Osteoblast (primary cell): ENCODE results near the gene KRTAP5-6. TPM values are rescaled to one million over a fixed set of nuclear protein-coding genes. Genes with fewer than 3 reads are reported as not detected.

Experiments used
- DNase-seq: peaks from one replicate; pipeline ENCODE4 v3.0.0; 2011; ENCODE audit warnings: low spot score, mixed read lengths; ENCODE audit not compliant: insufficient read length; ENCODE audit errors: missing footprints
- H2AFZ ChIP-seq: 2 replicates; pipeline ENCODE4 v1.6.0; 2011; ENCODE audit warnings: mild to moderate bottlenecking, low read length
- H3K27ac ChIP-seq: 2 replicates; pipeline ENCODE4 v1.5.1; 2011; ENCODE audit warnings: mild to moderate bottlenecking, low read depth, low read length, moderate library complexity
- H3K27me3 ChIP-seq: 2 replicates; pipeline ENCODE4 v1.6.0; 2012; ENCODE audit warnings: mild to moderate bottlenecking, control low read depth, inconsistent platforms, low read length, moderate library complexity; ENCODE audit not compliant: insufficient read depth
- H3K36me3 ChIP-seq: 2 replicates; pipeline ENCODE4 v1.5.1; 2011; ENCODE audit warnings: mild to moderate bottlenecking, low read length, control low read depth, moderate library complexity; ENCODE audit not compliant: insufficient read depth
- H3K4me1 ChIP-seq: 2 replicates; pipeline ENCODE4 v1.5.1; 2011; ENCODE audit warnings: mild to moderate bottlenecking, low read length, control low read depth, moderate library complexity; ENCODE audit not compliant: insufficient read depth
- H3K4me2 ChIP-seq: 2 replicates; pipeline ENCODE4 v1.6.0; 2011; ENCODE audit warnings: mild to moderate bottlenecking, low read length; ENCODE audit not compliant: insufficient read depth
- H3K4me3 ChIP-seq: fragments of 200-600 bp; sonication (generic); 3 replicates; pipeline ENCODE4 v1.5.1; 2012; ENCODE audit warnings: mild to moderate bottlenecking, low read length, inconsistent platforms; ENCODE audit not compliant: insufficient read depth
- H3K79me2 ChIP-seq: 2 replicates; pipeline ENCODE4 v1.6.0; 2012; ENCODE audit warnings: mild to moderate bottlenecking, low read length, control low read depth, inconsistent platforms; ENCODE audit not compliant: insufficient read depth
- H3K9me3 ChIP-seq: 2 replicates; pipeline ENCODE4 v1.5.1; 2011; ENCODE audit warnings: low read depth, low read length, control low read depth
- H4K20me1 ChIP-seq: 2 replicates; pipeline ENCODE4 v1.6.0; 2012; ENCODE audit warnings: mild to moderate bottlenecking, low read length, control low read depth; ENCODE audit not compliant: insufficient read depth
- CTCF ChIP-seq: IDR thresholded peaks from 2 replicates; pipeline ENCODE4 v1.5.1; 2011; ENCODE audit warnings: mild to moderate bottlenecking, low read depth, low read length, moderate library complexity; ENCODE audit errors: extremely low read depth
- total RNA-seq: library from RNA; depleted of rRNA; stranded (reverse); fragments of >200 nt; gene quantifications from 2 replicates; pipeline ENCODE4 v1.2.3, GENCODE V29; 2012

Gene KRTAP5-6
- total RNA-seq, 1 donor = not detected

- no peaks in the 10 kb centered on the region for H3K36me3 ChIP-seq
- H3K4me2 ChIP-seq = no peak overlapping the region
- DNase-seq = no peak
- H3K79me2 ChIP-seq = no peaks in the 10 kb centered on the region
- no peak overlapping the region for H3K27ac ChIP-seq
- no peak for TF ChIP-seq CTCF
- H4K20me1 ChIP-seq = no peaks in the 10 kb centered on the region
- peaks cover 4% of the 10 kb centered on the region for H3K9me3 ChIP-seq
- no peaks in the 10 kb centered on the region for H3K4me1 ChIP-seq
- no peak overlapping the region for H3K4me3 ChIP-seq
- no peak overlapping the region for H2AFZ ChIP-seq
- peaks cover 9% of the 10 kb centered on the region for H3K27me3 ChIP-seq
Measured at GRCh38 chr11:1702506-1702905, 5.5 kb downstream of the KRTAP5-6 start.

GRCh38 chr11:1703146-1703545 lies 6.2 kb downstream of the KRTAP5-6 start:
- no peaks in the 10 kb centered on the region for H4K20me1 ChIP-seq
- peaks cover 4% of the 10 kb centered on the region for H3K9me3 ChIP-seq
- no peak overlapping the region for H3K4me3 ChIP-seq
- no peak overlapping the region for H3K27ac ChIP-seq
- H3K4me1 ChIP-seq = no peaks in the 10 kb centered on the region
- H3K4me2 ChIP-seq = no peak overlapping the region
- H3K27me3 ChIP-seq = peaks cover 13% of the 10 kb centered on the region
- no peak for TF ChIP-seq CTCF
- H3K79me2 ChIP-seq = no peaks in the 10 kb centered on the region
- H3K36me3 ChIP-seq = no peaks in the 10 kb centered on the region
- H2AFZ ChIP-seq = no peak overlapping the region
- DNase-seq = no peak

- no peak overlapping the region for H3K27ac ChIP-seq
- H3K36me3 ChIP-seq = no peaks in the 10 kb centered on the region
- H3K4me2 ChIP-seq = no peak overlapping the region
- H2AFZ ChIP-seq = no peak overlapping the region
- H3K4me3 ChIP-seq = no peak overlapping the region
- no peaks in the 10 kb centered on the region for H3K79me2 ChIP-seq
- peak; percentile 31 for DNase-seq
- no peak for TF ChIP-seq CTCF
- peaks cover 22% of the 10 kb centered on the region for H3K27me3 ChIP-seq
- H3K9me3 ChIP-seq = peaks cover 4% of the 10 kb centered on the region
- no peaks in the 10 kb centered on the region for H3K4me1 ChIP-seq
- H4K20me1 ChIP-seq = no peaks in the 10 kb centered on the region
Measured at GRCh38 chr11:1705126-1706052, 8.4 kb downstream of the KRTAP5-6 start.

GRCh38 chr11:1706634-1707400 lies 9.8 kb downstream of the KRTAP5-6 start:
- TF ChIP-seq CTCF = no peak
- H3K27me3 ChIP-seq = peaks cover 27% of the 10 kb centered on the region
- H3K4me2 ChIP-seq = no peak overlapping the region
- no peaks in the 10 kb centered on the region for H3K9me3 ChIP-seq
- no peak overlapping the region for H2AFZ ChIP-seq
- H3K4me3 ChIP-seq = no peak overlapping the region
- no peaks in the 10 kb centered on the region for H3K79me2 ChIP-seq
- H3K27ac ChIP-seq = no peak overlapping the region
- H3K4me1 ChIP-seq = no peaks in the 10 kb centered on the region
- peak; percentile 10 for DNase-seq
- H4K20me1 ChIP-seq = no peaks in the 10 kb centered on the region
- no peaks in the 10 kb centered on the region for H3K36me3 ChIP-seq
